HCT116 (cell line): ENCODE data around the gene KIAA0825. TPM values are rescaled to one million over a fixed set of nuclear protein-coding genes. Genes with fewer than 3 reads are reported as not detected.

Experiments used
- ATAC-seq: fragments of 200-7000 bp; cut with Tn5 transposase; 2 replicates; pipeline ENCODE4 v1.9.1; 2020; ENCODE audit warnings: mild to moderate bottlenecking, moderate library complexity
- BruUV-seq: library from RNA; stranded (reverse); fragments of 400-500 nt; replicated peaks from 2 replicates; lab custom pipeline; 2021; lab: Mats Ljungman, UMichigan
- CTCF ChIA-PET: fragments of 300-600 bp; sonication (Branson Sonifier 250); formaldehyde crosslinking; loops from one replicate; lab custom pipeline; 2021; ENCODE audit warnings: antibody characterized with exemption; lab: Charles Lee
- POLR2A ChIA-PET: fragments of 300-600, 350-600 bp; sonication (Branson Sonifier 250); formaldehyde crosslinking; loops from one replicate; lab custom pipeline; 2021; ENCODE audit warnings: antibody characterized with exemption; lab: Charles Lee
- RAD21 ChIA-PET, 2 experiments: fragments of 300-600 bp; sonication (Branson Sonifier 250); formaldehyde crosslinking; loops; one replicate each; lab custom pipeline; 2023; ENCODE audit warnings: low total read pairs in 2 of 2; ENCODE audit not compliant: uncharacterized antibody in 2 of 2, unreplicated experiment in 2 of 2, low non-redundant PET in 1 of 2; lab: Charles Lee
- DNase-seq: peaks from one replicate; pipeline ENCODE4 v3.0.0-alpha.2; 2010; ENCODE audit warnings: low read depth, low spot score
- H2AFZ ChIP-seq: fragments of 200-600 bp; shearing (Covaris generic), sonication (generic); 2 replicates; pipeline ENCODE4 v1.6.1; 2017; ENCODE audit warnings: low read depth, mixed run types, mixed read lengths, antibody characterized with exemption, low read length; ENCODE audit not compliant: poor library complexity, severe bottlenecking
- H3K27ac ChIP-seq: 2 replicates; pipeline ENCODE4 v1.5.1; 2012; ENCODE audit warnings: low read depth, low read length
- H3K27me3 ChIP-seq: fragments of 200-600 bp; sonication (generic); 2 replicates; pipeline ENCODE4 v1.6.1; 2016; ENCODE audit warnings: mixed run types, low read length, mixed read lengths; ENCODE audit not compliant: insufficient read depth
- H3K36me3 ChIP-seq, 2 experiments: fragments of 200-500 bp in 1 of 2; fragments of 200-600 bp in 1 of 2; sonication (Bioruptor generic) in 1 of 2; sonication (generic) in 1 of 2; 2 replicates each; pipeline versions ENCODE4 v1.5.1 to v1.6.1; 2014 to 2016; ENCODE audit warnings: low read length in 2 of 2, inconsistent platforms in 1 of 2, mixed read lengths in 1 of 2, mixed run types in 1 of 2; ENCODE audit not compliant: insufficient read depth in 2 of 2, control insufficient read depth in 1 of 2
- H3K4me1 ChIP-seq, 2 experiments: fragments of 200-600 bp in 1 of 2; sonication (generic) in 1 of 2; 2 replicates each; pipeline versions ENCODE4 v1.5.1 to v1.6.1; 2012 to 2017; ENCODE audit warnings: low read length in 2 of 2, inconsistent platforms in 1 of 2, mild to moderate bottlenecking in 1 of 2, mixed read lengths in 1 of 2, mixed run types in 1 of 2, moderate library complexity in 1 of 2; ENCODE audit not compliant: insufficient read depth in 2 of 2, control insufficient read depth in 1 of 2
- H3K4me2 ChIP-seq: fragments of 200-600 bp; sonication (generic); 2 replicates; pipeline ENCODE4 v1.6.1; 2017; ENCODE audit warnings: mixed run types, low read length, mixed read lengths
- H3K4me3 ChIP-seq, 2 experiments: fragments of 200-600 bp in 1 of 2; sonication (generic) in 1 of 2; replicated peaks in 1 of 2; 2 replicates each; pipeline ENCODE4 v1.5.1; 2011 to 2016; ENCODE audit warnings: low read length in 2 of 2, control low read depth in 1 of 2, low read depth in 1 of 2, mild to moderate bottlenecking in 1 of 2, mixed read lengths in 1 of 2, mixed run types in 1 of 2
- H3K79me2 ChIP-seq: fragments of 200-600 bp; sonication (generic); 2 replicates; pipeline ENCODE4 v1.6.1; 2017; ENCODE audit warnings: mild to moderate bottlenecking, mixed run types, low read length, moderate library complexity, mixed read lengths; ENCODE audit not compliant: insufficient read depth
- H3K9ac ChIP-seq: fragments of 200-600 bp; sonication (generic); 2 replicates; pipeline ENCODE4 v1.6.1; 2016; ENCODE audit warnings: low read length, mixed read lengths
- H3K9me2 ChIP-seq: fragments of 200-600 bp; sonication (generic), shearing (Covaris generic); 2 replicates; pipeline ENCODE4 v1.6.1; 2017; ENCODE audit warnings: mixed run types, mild to moderate bottlenecking, moderate library complexity; ENCODE audit not compliant: insufficient read depth
- H3K9me3 ChIP-seq, 2 experiments: fragments of 200-500 bp in 1 of 2; fragments of 200-600 bp in 1 of 2; sonication (Bioruptor generic) in 1 of 2; sonication (generic) in 1 of 2; 2 replicates each; pipeline ENCODE4 v1.6.1; 2014 to 2017; ENCODE audit warnings: low read length in 2 of 2, mixed read lengths in 2 of 2, inconsistent platforms in 1 of 2, low read depth in 1 of 2, mild to moderate bottlenecking in 1 of 2, mixed run types in 1 of 2, moderate library complexity in 1 of 2; ENCODE audit not compliant: control insufficient read depth in 1 of 2, insufficient read depth in 1 of 2
- H4K20me1 ChIP-seq: fragments of 200-600 bp; sonication (generic), shearing (Covaris generic); 2 replicates; pipeline ENCODE4 v1.6.1; 2017; ENCODE audit warnings: mixed run types, mild to moderate bottlenecking, moderate library complexity; ENCODE audit not compliant: insufficient read depth
- CBX3 ChIP-seq: IDR thresholded peaks from 2 replicates; pipeline ENCODE4 v1.6.1; 2012; ENCODE audit warnings: low read depth
- EGR1 ChIP-seq: IDR thresholded peaks from 2 replicates; pipeline ENCODE4 v1.6.1; 2012; ENCODE audit warnings: low read depth
- ELF1 ChIP-seq: IDR thresholded peaks from 2 replicates; pipeline ENCODE4 v1.6.1; 2012; ENCODE audit warnings: low read depth, borderline replicate concordance
- EZH2phosphoT487 ChIP-seq: fragments of 200-600 bp; IDR thresholded peaks from 2 replicates; pipeline ENCODE4 v1.6.1; 2018; ENCODE audit warnings: antibody characterized with exemption, borderline replicate concordance
- FOSL1 ChIP-seq: IDR thresholded peaks from 2 replicates; pipeline ENCODE4 v1.6.1; 2012; ENCODE audit warnings: low read depth
- JUND ChIP-seq: IDR thresholded peaks from 2 replicates; pipeline ENCODE4 v1.6.1; 2012
- POLR2AphosphoS5 ChIP-seq: IDR thresholded peaks from 2 replicates; pipeline ENCODE4 v1.6.1; 2011; ENCODE audit warnings: mild to moderate bottlenecking, low read depth, low read length, moderate library complexity
- SIN3A ChIP-seq: IDR thresholded peaks from 2 replicates; pipeline ENCODE4 v1.6.1; 2012; ENCODE audit warnings: low read depth
- TCF7L2 ChIP-seq: IDR thresholded peaks from 2 replicates; pipeline ENCODE4 v1.7.0; 2011; ENCODE audit warnings: borderline replicate concordance, inconsistent platforms; ENCODE audit not compliant: insufficient read depth, insufficient read length; ENCODE audit errors: extremely low read depth
- YY1 ChIP-seq: IDR thresholded peaks from 2 replicates; pipeline ENCODE4 v1.6.1; 2011; ENCODE audit warnings: low read length, low read depth, moderate library complexity, mild to moderate bottlenecking; ENCODE audit not compliant: insufficient replicate concordance; ENCODE audit errors: extremely low read depth
- ZNF274 ChIP-seq: fragments of 200-500 bp; sonication (Bioruptor generic); IDR thresholded peaks from 2 replicates; pipeline ENCODE4 v1.6.1; 2014; ENCODE audit warnings: mild to moderate bottlenecking, low read depth, low read length, inconsistent platforms
- intact Hi-C: fragments of 100-400 bp; cut with micrococcal nuclease; formaldehyde crosslinking; loops from 2 replicates; pipeline ENCODE4 v1.10.0; 2022
- total RNA-seq: library from RNA; stranded (reverse); gene quantifications from one replicate; pipeline ENCODE4 v1.2.1, GENCODE V29; 2021; ENCODE audit not compliant: unreplicated experiment
- TF ChIP-seq, protein P1 (sequence below): IDR thresholded peaks from 2 replicates; pipeline ENCODE4 v1.6.1; 2011; ENCODE audit warnings: mild to moderate bottlenecking, low read length, moderate library complexity; ENCODE audit not compliant: insufficient replicate concordance; ENCODE audit errors: extremely low read depth
- TF ChIP-seq, protein P2 (sequence below): IDR thresholded peaks from 2 replicates; pipeline ENCODE4 v1.6.1; 2012
- TF ChIP-seq, protein P3 (sequence below): IDR thresholded peaks from 2 replicates; pipeline ENCODE4 v1.6.1; 2012; ENCODE audit warnings: low read depth
- TF ChIP-seq, protein P4 (sequence below), 3 experiments: fragments of 200-600 bp in 1 of 3; sonication (generic) in 1 of 3; IDR thresholded peaks in 2 of 3; conservative IDR thresholded peaks in 1 of 3; 2 replicates each; pipeline ENCODE4 v1.5.1; 2012 to 2017; ENCODE audit warnings: low read depth in 2 of 3, low read length in 2 of 3, antibody characterized with exemption in 1 of 3, borderline replicate concordance in 1 of 3, control low read depth in 1 of 3, mild to moderate bottlenecking in 1 of 3, mixed read lengths in 1 of 3, mixed run types in 1 of 3, moderate library complexity in 1 of 3; ENCODE audit not compliant: insufficient read depth in 1 of 3
- TF ChIP-seq, protein P5 (sequence below): IDR thresholded peaks from 2 replicates; pipeline ENCODE4 v1.6.1; 2012

KIAA0825 gene
- total RNA-seq, 1 experiment from 2014 or later, result 1.4 TPM

DNA sequence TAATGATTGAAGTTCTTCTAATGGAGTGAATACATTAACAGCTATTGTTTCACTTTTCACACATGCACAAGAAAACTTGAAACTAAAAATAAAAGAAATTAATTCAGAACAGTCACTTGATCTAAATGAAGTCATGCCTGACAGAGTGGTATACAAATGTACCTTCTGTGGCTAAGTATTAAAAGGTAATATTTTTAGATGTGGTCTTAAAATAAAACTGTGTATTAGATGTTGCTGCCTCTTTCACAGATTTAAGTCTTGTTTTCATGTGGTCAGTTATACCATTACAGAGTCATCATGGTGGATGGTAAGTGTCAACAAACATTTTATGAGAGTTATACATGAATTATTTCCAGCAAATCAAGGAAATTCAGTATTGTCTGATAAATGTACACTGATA, 47.0 kb downstream of the KIAA0825 start:
- Histone ChIP-seq H2AFZ (no peak overlapping the region), H3K9me2 (no peaks in the 10 kb centered on the region), H3K9me3 (no peaks in the 10 kb centered on the region), H3K36me3 (no peaks in the 10 kb centered on the region), H3K9ac (no peak overlapping the region), H3K4me1 (no peaks in the 10 kb centered on the region), H3K79me2 (no peaks in the 10 kb centered on the region), H3K4me2 (no peak overlapping the region), H4K20me1 (no peaks in the 10 kb centered on the region), H3K27ac (no peak overlapping the region), H3K27me3 (no peaks in the 10 kb centered on the region), H3K4me3 (no peak overlapping the region)
- ChIA-PET RAD21 (no interaction called here), CTCF (no interaction called here), POLR2A (no interaction called here)
- ATAC-seq, result no peak
- no TSS peak for BruUV-seq
- intact Hi-C loops, result no loop called here
- DNase-seq, result no peak
- TF ChIP-seq, protein P1, sequence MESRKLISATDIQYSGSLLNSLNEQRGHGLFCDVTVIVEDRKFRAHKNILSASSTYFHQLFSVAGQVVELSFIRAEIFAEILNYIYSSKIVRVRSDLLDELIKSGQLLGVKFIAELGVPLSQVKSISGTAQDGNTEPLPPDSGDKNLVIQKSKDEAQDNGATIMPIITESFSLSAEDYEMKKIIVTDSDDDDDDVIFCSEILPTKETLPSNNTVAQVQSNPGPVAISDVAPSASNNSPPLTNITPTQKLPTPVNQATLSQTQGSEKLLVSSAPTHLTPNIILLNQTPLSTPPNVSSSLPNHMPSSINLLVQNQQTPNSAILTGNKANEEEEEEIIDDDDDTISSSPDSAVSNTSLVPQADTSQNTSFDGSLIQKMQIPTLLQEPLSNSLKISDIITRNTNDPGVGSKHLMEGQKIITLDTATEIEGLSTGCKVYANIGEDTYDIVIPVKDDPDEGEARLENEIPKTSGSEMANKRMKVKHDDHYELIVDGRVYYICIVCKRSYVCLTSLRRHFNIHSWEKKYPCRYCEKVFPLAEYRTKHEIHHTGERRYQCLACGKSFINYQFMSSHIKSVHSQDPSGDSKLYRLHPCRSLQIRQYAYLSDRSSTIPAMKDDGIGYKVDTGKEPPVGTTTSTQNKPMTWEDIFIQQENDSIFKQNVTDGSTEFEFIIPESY, result no peak
- no peak for TF ChIP-seq CBX3
- TF ChIP-seq JUND, result no peak
- TF ChIP-seq, protein P2, sequence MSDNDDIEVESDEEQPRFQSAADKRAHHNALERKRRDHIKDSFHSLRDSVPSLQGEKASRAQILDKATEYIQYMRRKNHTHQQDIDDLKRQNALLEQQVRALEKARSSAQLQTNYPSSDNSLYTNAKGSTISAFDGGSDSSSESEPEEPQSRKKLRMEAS, result no peak
- TF ChIP-seq FOSL1, result no peak
- TF ChIP-seq ELF1, result no peak
- TF ChIP-seq, protein P3, sequence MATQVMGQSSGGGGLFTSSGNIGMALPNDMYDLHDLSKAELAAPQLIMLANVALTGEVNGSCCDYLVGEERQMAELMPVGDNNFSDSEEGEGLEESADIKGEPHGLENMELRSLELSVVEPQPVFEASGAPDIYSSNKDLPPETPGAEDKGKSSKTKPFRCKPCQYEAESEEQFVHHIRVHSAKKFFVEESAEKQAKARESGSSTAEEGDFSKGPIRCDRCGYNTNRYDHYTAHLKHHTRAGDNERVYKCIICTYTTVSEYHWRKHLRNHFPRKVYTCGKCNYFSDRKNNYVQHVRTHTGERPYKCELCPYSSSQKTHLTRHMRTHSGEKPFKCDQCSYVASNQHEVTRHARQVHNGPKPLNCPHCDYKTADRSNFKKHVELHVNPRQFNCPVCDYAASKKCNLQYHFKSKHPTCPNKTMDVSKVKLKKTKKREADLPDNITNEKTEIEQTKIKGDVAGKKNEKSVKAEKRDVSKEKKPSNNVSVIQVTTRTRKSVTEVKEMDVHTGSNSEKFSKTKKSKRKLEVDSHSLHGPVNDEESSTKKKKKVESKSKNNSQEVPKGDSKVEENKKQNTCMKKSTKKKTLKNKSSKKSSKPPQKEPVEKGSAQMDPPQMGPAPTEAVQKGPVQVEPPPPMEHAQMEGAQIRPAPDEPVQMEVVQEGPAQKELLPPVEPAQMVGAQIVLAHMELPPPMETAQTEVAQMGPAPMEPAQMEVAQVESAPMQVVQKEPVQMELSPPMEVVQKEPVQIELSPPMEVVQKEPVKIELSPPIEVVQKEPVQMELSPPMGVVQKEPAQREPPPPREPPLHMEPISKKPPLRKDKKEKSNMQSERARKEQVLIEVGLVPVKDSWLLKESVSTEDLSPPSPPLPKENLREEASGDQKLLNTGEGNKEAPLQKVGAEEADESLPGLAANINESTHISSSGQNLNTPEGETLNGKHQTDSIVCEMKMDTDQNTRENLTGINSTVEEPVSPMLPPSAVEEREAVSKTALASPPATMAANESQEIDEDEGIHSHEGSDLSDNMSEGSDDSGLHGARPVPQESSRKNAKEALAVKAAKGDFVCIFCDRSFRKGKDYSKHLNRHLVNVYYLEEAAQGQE, result no peak
- TF ChIP-seq SIN3A, result no peak
- no peak for TF ChIP-seq EGR1
- TF ChIP-seq POLR2AphosphoS5, result no peak
- TF ChIP-seq TCF7L2, result no peak
- TF ChIP-seq, protein P4, sequence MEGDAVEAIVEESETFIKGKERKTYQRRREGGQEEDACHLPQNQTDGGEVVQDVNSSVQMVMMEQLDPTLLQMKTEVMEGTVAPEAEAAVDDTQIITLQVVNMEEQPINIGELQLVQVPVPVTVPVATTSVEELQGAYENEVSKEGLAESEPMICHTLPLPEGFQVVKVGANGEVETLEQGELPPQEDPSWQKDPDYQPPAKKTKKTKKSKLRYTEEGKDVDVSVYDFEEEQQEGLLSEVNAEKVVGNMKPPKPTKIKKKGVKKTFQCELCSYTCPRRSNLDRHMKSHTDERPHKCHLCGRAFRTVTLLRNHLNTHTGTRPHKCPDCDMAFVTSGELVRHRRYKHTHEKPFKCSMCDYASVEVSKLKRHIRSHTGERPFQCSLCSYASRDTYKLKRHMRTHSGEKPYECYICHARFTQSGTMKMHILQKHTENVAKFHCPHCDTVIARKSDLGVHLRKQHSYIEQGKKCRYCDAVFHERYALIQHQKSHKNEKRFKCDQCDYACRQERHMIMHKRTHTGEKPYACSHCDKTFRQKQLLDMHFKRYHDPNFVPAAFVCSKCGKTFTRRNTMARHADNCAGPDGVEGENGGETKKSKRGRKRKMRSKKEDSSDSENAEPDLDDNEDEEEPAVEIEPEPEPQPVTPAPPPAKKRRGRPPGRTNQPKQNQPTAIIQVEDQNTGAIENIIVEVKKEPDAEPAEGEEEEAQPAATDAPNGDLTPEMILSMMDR (IDR thresholded peaks at IDR 0.05 in 2 of 3, conservative IDR thresholded peaks at IDR 0.05 in 1 of 3; ENCODE audit: borderline replicate concordance in 1 of 3, insufficient read depth in 1 of 3, low read depth in 2 of 3, low read length in 2 of 3), result no peak
- TF ChIP-seq, protein P5, sequence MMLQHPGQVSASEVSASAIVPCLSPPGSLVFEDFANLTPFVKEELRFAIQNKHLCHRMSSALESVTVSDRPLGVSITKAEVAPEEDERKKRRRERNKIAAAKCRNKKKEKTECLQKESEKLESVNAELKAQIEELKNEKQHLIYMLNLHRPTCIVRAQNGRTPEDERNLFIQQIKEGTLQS, result no peak
- TF ChIP-seq EZH2phosphoT487, result no peak
- no peak for TF ChIP-seq ZNF274
- no peak for TF ChIP-seq YY1
